Parathyroid adenoma (tissue), 2 donors: ENCODE results near the gene C11orf91.

Experiments
- H2AFZ ChIP-seq: fragments of 300-600 bp; sonication (generic); one replicate; pipeline ENCODE4 v1.7.0; 2017; ENCODE audit warnings: antibody characterized with exemption, mild to moderate bottlenecking
- H3K27ac ChIP-seq: fragments of 300-600 bp; sonication (generic); one replicate; pipeline ENCODE4 v1.7.0; 2017
- H3K27me3 ChIP-seq: fragments of 300-600 bp; sonication (generic); one replicate; pipeline ENCODE4 v1.7.0; 2017; ENCODE audit warnings: low read length; ENCODE audit not compliant: control insufficient read depth, insufficient read depth
- H3K36me3 ChIP-seq: fragments of 300-600 bp; sonication (generic); one replicate; pipeline ENCODE4 v1.7.0; 2017; ENCODE audit warnings: low read length; ENCODE audit not compliant: control insufficient read depth, insufficient read depth
- H3K4me1 ChIP-seq: fragments of 300-600 bp; sonication (generic); one replicate; pipeline ENCODE4 v1.7.0; 2017; ENCODE audit warnings: control low read depth
- H3K4me2 ChIP-seq: fragments of 300-600 bp; sonication (generic); one replicate; pipeline ENCODE4 v1.7.0; 2017; ENCODE audit warnings: low read length
- H3K4me3 ChIP-seq: fragments of 300-600 bp; sonication (generic); one replicate; pipeline ENCODE4 v1.7.0; 2017; ENCODE audit warnings: low read depth, low read length
- H3K79me2 ChIP-seq: fragments of 300-600 bp; sonication (generic); one replicate; pipeline ENCODE4 v1.7.0; 2017; ENCODE audit warnings: control low read depth
- H3K9ac ChIP-seq: fragments of 300-600 bp; sonication (generic); one replicate; pipeline ENCODE4 v1.7.0; 2017; ENCODE audit warnings: mild to moderate bottlenecking
- H3K9me3 ChIP-seq: fragments of 300-600 bp; sonication (generic); one replicate; pipeline ENCODE4 v1.7.0; 2017; ENCODE audit warnings: low read length; ENCODE audit not compliant: control insufficient read depth
- CTCF ChIP-seq: fragments of 300-600 bp; sonication (generic); IDR thresholded peaks from one replicate; pipeline ENCODE4 v1.7.0; 2017; ENCODE audit warnings: antibody characterized with exemption, mild to moderate bottlenecking
- donor health status: primary hyperparathyroidism.

C11orf91 gene

GRCh38 chr11:33651555-33651954 is 49.1 kb downstream of the C11orf91 start:
- Histone ChIP-seq H3K79me2 (no peaks in the 10 kb centered on the region), H2AFZ (no peak overlapping the region), H3K27ac (no peak overlapping the region), H3K4me2 (no peak overlapping the region), H3K4me3 (no peak overlapping the region), H3K9me3 (no peaks in the 10 kb centered on the region), H3K4me1 (peaks cover 11% of the 10 kb centered on the region), H3K36me3 (no peaks in the 10 kb centered on the region), H3K9ac (no peak overlapping the region), H3K27me3 (no peaks in the 10 kb centered on the region)
- TF ChIP-seq CTCF = no peak

- Histone ChIP-seq H3K27me3 (no peaks in the 10 kb centered on the region), H3K79me2 (no peaks in the 10 kb centered on the region), H3K27ac (no peak overlapping the region), H3K9me3 (no peaks in the 10 kb centered on the region), H3K36me3 (no peaks in the 10 kb centered on the region), H3K4me1 (peaks cover 8% of the 10 kb centered on the region), H3K9ac (no peak overlapping the region), H3K4me3 (no peak overlapping the region), H3K4me2 (no peak overlapping the region), H2AFZ (no peak overlapping the region)
- TF ChIP-seq CTCF = no peak
These were observed 50.7 kb downstream of the C11orf91 start for GRCh38 chr11:33649944-33650343.
